Measurements from ENCODE around the gene LENG9. TPM values are rescaled to one million over a fixed set of nuclear protein-coding genes. Genes with fewer than 3 reads are reported as not detected.
A peak's percentile ranks its signal among the peaks of the same experiment; 100 is the strongest.

The LENG9 gene
- total RNA-seq, 1 experiment from 2014 or later = 5.1 TPM

DNA sequence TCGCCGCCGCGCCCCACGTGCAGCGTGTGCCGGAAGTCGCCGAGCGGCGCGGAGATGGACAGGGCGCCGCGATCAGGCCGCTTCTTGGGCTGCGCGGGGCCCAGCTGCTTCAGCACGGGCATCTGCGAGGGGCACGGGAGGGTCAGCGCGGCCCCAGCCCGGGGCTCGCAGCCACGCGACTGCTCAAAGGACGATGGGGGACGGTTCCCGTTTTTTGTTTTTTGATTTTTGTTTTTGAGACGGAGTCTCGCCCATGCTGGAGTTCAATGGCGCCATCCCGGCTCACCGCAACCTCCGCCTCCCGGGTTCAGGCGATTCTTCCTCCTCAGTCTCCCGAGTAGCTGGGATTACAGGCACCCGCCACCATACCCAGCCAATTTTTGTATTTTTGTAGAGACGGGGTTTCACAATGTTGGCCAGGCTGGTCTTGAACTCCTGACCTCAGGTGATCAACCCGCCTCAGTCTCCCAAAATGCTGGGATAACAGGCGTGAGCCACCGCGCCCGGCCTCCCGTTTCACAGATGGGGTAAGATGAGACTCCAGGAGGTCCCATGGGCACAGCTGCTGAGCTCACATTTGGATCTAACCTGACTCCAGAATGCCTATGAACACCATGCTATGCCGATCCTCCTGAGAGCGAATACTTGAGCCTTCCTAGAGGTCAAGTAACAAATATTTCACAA lies 2.0 kb upstream of the LENG9 start:
- ATAC-seq (no peak), DNase-seq (ENCODE audit: low read depth, low spot score) (no peak)
- Histone ChIP-seq H3K27ac (ENCODE audit: low read length) (no peak overlapping the region), H3K9me3 (ENCODE audit: control insufficient read depth, insufficient read depth, low read depth, low read length) (no peaks in the 10 kb centered on the region), H3K27me3 (ENCODE audit: control insufficient read depth, insufficient read depth, low read length) (no peaks in the 10 kb centered on the region), H3K36me3 (ENCODE audit: control insufficient read depth, insufficient read depth, low read length) (no peaks in the 10 kb centered on the region), H3K4me1 (ENCODE audit: control insufficient read depth, insufficient read depth, low read length) (peaks cover 28% of the 10 kb centered on the region), H3K4me3 (ENCODE audit: low read depth in 2 of 2, low read length in 2 of 2) (no peak overlapping the region)
- intact Hi-C loops (cut with micrococcal nuclease; ENCODE audit: unreplicated experiment) = no loop called here
- CTCF ChIA-PET = no interaction called here
- POLR2A ChIA-PET = interaction anchor here (0.6 kb wide), 1 partner anchor 20 kb away, joined by 8 read pairs; no protein-coding TSS in a partner anchor
- BruUV-seq (replicated peaks) = no TSS peak
- TF ChIP-seq, protein P1, sequence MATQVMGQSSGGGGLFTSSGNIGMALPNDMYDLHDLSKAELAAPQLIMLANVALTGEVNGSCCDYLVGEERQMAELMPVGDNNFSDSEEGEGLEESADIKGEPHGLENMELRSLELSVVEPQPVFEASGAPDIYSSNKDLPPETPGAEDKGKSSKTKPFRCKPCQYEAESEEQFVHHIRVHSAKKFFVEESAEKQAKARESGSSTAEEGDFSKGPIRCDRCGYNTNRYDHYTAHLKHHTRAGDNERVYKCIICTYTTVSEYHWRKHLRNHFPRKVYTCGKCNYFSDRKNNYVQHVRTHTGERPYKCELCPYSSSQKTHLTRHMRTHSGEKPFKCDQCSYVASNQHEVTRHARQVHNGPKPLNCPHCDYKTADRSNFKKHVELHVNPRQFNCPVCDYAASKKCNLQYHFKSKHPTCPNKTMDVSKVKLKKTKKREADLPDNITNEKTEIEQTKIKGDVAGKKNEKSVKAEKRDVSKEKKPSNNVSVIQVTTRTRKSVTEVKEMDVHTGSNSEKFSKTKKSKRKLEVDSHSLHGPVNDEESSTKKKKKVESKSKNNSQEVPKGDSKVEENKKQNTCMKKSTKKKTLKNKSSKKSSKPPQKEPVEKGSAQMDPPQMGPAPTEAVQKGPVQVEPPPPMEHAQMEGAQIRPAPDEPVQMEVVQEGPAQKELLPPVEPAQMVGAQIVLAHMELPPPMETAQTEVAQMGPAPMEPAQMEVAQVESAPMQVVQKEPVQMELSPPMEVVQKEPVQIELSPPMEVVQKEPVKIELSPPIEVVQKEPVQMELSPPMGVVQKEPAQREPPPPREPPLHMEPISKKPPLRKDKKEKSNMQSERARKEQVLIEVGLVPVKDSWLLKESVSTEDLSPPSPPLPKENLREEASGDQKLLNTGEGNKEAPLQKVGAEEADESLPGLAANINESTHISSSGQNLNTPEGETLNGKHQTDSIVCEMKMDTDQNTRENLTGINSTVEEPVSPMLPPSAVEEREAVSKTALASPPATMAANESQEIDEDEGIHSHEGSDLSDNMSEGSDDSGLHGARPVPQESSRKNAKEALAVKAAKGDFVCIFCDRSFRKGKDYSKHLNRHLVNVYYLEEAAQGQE (IDR thresholded peaks at IDR 0.05; ENCODE audit: insufficient read depth in 1 of 2, low read depth in 2 of 2, low read length in 1 of 2) = no peak
- TF ChIP-seq, protein P2, sequence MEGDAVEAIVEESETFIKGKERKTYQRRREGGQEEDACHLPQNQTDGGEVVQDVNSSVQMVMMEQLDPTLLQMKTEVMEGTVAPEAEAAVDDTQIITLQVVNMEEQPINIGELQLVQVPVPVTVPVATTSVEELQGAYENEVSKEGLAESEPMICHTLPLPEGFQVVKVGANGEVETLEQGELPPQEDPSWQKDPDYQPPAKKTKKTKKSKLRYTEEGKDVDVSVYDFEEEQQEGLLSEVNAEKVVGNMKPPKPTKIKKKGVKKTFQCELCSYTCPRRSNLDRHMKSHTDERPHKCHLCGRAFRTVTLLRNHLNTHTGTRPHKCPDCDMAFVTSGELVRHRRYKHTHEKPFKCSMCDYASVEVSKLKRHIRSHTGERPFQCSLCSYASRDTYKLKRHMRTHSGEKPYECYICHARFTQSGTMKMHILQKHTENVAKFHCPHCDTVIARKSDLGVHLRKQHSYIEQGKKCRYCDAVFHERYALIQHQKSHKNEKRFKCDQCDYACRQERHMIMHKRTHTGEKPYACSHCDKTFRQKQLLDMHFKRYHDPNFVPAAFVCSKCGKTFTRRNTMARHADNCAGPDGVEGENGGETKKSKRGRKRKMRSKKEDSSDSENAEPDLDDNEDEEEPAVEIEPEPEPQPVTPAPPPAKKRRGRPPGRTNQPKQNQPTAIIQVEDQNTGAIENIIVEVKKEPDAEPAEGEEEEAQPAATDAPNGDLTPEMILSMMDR (IDR thresholded peaks at IDR 0.05) = no peak
- TF ChIP-seq SIN3A (IDR thresholded peaks at IDR 0.05; ENCODE audit: borderline replicate concordance, insufficient read depth, low read depth, low read length) = no peak
- in situ Hi-C loops (cut with HindIII; ENCODE audit: low pct_unique_long_range_greater_than_20kb, low sequenced_read_pairs) = no loop called here

DNA sequence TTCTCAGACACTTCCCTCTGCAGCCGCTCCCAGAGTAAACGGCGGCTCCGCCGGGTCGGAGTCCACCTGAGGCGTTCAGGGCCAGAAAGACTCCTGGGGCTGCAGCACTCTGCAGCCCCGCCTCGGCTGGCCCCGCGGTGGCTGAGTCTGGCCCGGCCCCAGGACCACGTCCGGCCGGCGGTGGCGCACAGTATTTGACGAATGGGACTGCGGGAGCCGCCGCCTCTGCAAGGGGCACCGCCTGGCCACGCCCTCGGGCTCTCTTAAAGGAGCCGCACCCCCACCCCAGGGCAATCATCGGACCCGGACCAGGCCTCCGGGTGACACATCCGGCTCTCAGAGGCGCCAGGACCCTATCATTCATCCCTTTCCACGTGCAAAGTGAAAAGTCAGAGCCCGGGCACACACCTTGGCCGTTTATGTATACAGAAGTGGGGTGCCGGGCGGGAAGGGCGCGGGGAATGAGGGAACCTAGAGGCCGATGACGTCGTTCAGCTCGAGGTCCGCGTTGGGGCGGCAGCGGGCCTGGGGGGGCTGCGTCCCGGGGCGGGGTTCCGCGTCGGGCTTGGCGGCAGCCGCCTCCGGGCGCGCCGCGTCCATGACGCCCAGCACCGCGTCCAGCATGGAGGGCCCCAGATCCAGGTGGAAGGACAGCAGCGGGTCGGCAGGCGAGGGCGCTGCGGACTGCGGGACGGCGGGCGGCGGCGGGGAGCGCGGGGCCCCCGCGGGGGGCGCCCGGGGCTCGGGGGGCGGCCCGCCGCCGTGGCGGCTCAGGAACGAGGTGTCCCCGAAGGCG lies 1.2 kb upstream of the LENG9 start:
- ATAC-seq = peak; percentile 74
- ChIA-PET POLR2A (no interaction called here), CTCF (no interaction called here)
- Histone ChIP-seq H3K4me1 (ENCODE audit: control insufficient read depth, insufficient read depth, low read length) (peaks cover 25% of the 10 kb centered on the region), H3K27ac (ENCODE audit: low read length) (peak overlapping the region; percentile 87), H3K36me3 (ENCODE audit: control insufficient read depth, insufficient read depth, low read length) (no peaks in the 10 kb centered on the region), H3K27me3 (ENCODE audit: control insufficient read depth, insufficient read depth, low read length) (no peaks in the 10 kb centered on the region), H3K4me3 (ENCODE audit: low read depth in 2 of 2, low read length in 2 of 2) (peak overlapping the region; percentile 56 to 70), H3K9me3 (ENCODE audit: control insufficient read depth, insufficient read depth, low read depth, low read length) (no peaks in the 10 kb centered on the region)
- in situ Hi-C loops (cut with HindIII; ENCODE audit: low pct_unique_long_range_greater_than_20kb, low sequenced_read_pairs) = no loop called here
- intact Hi-C loops (cut with micrococcal nuclease; ENCODE audit: unreplicated experiment) = no loop called here
- BruUV-seq (replicated peaks) = no TSS peak
- no peak for DNase-seq (ENCODE audit: low read depth, low spot score)
- TF ChIP-seq, protein P2 (IDR thresholded peaks at IDR 0.05) = no peak
- TF ChIP-seq TCF7L2 (IDR thresholded peaks at IDR 0.05; ENCODE audit: low read depth, low read length) (peak; percentile 60), POLR2AphosphoS5 (IDR thresholded peaks at IDR 0.05; ENCODE audit: low read depth, low read length) (peak; percentile 64; the same call in 1 of the 2 replicates), SIN3A (IDR thresholded peaks at IDR 0.05; ENCODE audit: borderline replicate concordance, insufficient read depth, low read depth, low read length) (0 out of 2 replicates have a peak, but pooled peaks have one; percentile 69)

Data from Panc1 (cell line).